Mesenchymal stem cell (in vitro differentiated cells and primary cell): ENCODE data around the gene ARMH1.

Experiments used
- DNase-seq: peaks from one replicate; pipeline ENCODE4 v3.0.0-alpha.2; 2013
- H2AFZ ChIP-seq: one replicate; pipeline ENCODE4 v1.6.1; 2013; ENCODE audit warnings: low read depth, mild to moderate bottlenecking, control low read depth, inconsistent platforms, low read length, moderate library complexity
- H2AK5ac ChIP-seq: 2 replicates; pipeline ENCODE4 v1.6.1; 2013; ENCODE audit warnings: low read length, moderate library complexity, mild to moderate bottlenecking, inconsistent platforms; ENCODE audit not compliant: severe bottlenecking
- H2BK120ac ChIP-seq: one replicate; pipeline ENCODE4 v1.6.1; 2013; ENCODE audit warnings: low read depth, mild to moderate bottlenecking, inconsistent platforms, low read length, moderate library complexity
- H2BK12ac ChIP-seq, 2 experiments: one replicate each; pipeline ENCODE4 v1.6.1; 2013; ENCODE audit warnings: inconsistent platforms in 2 of 2, low read length in 2 of 2, mild to moderate bottlenecking in 2 of 2, moderate library complexity in 2 of 2, control low read depth in 1 of 2
- H2BK15ac ChIP-seq: one replicate; pipeline ENCODE4 v1.6.1; 2013; ENCODE audit warnings: mild to moderate bottlenecking, low read depth, inconsistent platforms; ENCODE audit not compliant: poor library complexity, severe bottlenecking
- H2BK5ac ChIP-seq: 2 replicates; pipeline ENCODE4 v1.6.1; 2013; ENCODE audit warnings: low read depth, mild to moderate bottlenecking, low read length, control low read depth, inconsistent platforms; ENCODE audit not compliant: poor library complexity, severe bottlenecking
- H3K14ac ChIP-seq, 2 experiments: one replicate each; pipeline ENCODE4 v1.6.1; 2013; ENCODE audit warnings: inconsistent platforms in 2 of 2, low read length in 2 of 2, control low read depth in 1 of 2, mild to moderate bottlenecking in 1 of 2, moderate library complexity in 1 of 2
- H3K18ac ChIP-seq, 2 experiments: one replicate each; pipeline ENCODE4 v1.6.1; 2013; ENCODE audit warnings: inconsistent platforms in 2 of 2, low read length in 2 of 2, control low read depth in 1 of 2, low read depth in 1 of 2, mild to moderate bottlenecking in 1 of 2
- H3K23ac ChIP-seq, 2 experiments: one replicate each; pipeline ENCODE4 v1.6.1; 2013; ENCODE audit warnings: inconsistent platforms in 2 of 2, low read length in 2 of 2, mild to moderate bottlenecking in 2 of 2, moderate library complexity in 2 of 2, control low read depth in 1 of 2
- H3K27ac ChIP-seq: 2 replicates; pipeline ENCODE4 v1.5.1; 2013; ENCODE audit warnings: mild to moderate bottlenecking, moderate library complexity, low read length, control low read depth, inconsistent platforms; ENCODE audit not compliant: poor library complexity, severe bottlenecking
- H3K27me3 ChIP-seq, 2 experiments: 2 replicates each; pipeline versions ENCODE4 v1.6.1 to v1.7.0; 2013; ENCODE audit warnings: low read length in 2 of 2, mild to moderate bottlenecking in 2 of 2, moderate library complexity in 2 of 2, control low read depth in 1 of 2, inconsistent platforms in 1 of 2; ENCODE audit not compliant: control insufficient read depth in 1 of 2, insufficient read depth in 1 of 2
- H3K36me3 ChIP-seq, 2 experiments: 2 replicates each; pipeline versions ENCODE4 v1.6.1 to v1.7.0; 2013; ENCODE audit warnings: low read length in 2 of 2, control low read depth in 1 of 2, inconsistent platforms in 1 of 2, low read depth in 1 of 2, mild to moderate bottlenecking in 1 of 2; ENCODE audit not compliant: insufficient read depth in 2 of 2, control insufficient read depth in 1 of 2
- H3K4ac ChIP-seq, 2 experiments: one replicate each; pipeline ENCODE4 v1.6.1; 2013; ENCODE audit warnings: inconsistent platforms in 2 of 2, low read length in 2 of 2, mild to moderate bottlenecking in 2 of 2, moderate library complexity in 2 of 2, control low read depth in 1 of 2, low read depth in 1 of 2
- H3K4me1 ChIP-seq: 2 replicates; pipeline ENCODE4 v1.6.1; 2013; ENCODE audit warnings: low read depth, low read length, control low read depth; ENCODE audit not compliant: control insufficient read depth, insufficient read depth
- H3K4me2 ChIP-seq: 2 replicates; pipeline ENCODE4 v1.6.1; 2013; ENCODE audit warnings: low read length, mild to moderate bottlenecking, inconsistent platforms; ENCODE audit not compliant: poor library complexity, severe bottlenecking
- H3K4me3 ChIP-seq, 2 experiments: 2 replicates each; pipeline versions ENCODE4 v1.5.1 to v1.7.0; 2013; ENCODE audit warnings: low read length in 2 of 2, mild to moderate bottlenecking in 2 of 2, control low read depth in 1 of 2, low read depth in 1 of 2; ENCODE audit not compliant: insufficient read depth in 1 of 2
- H3K79me1 ChIP-seq: replicated peaks from 2 replicates; pipeline ENCODE4 v1.6.1; 2013; ENCODE audit warnings: mild to moderate bottlenecking, control low read depth, low read length, inconsistent platforms; ENCODE audit not compliant: poor library complexity, severe bottlenecking
- H3K9ac ChIP-seq: 2 replicates; pipeline ENCODE4 v1.7.0; 2013; ENCODE audit warnings: mild to moderate bottlenecking, low read length, moderate library complexity
- H3K9me3 ChIP-seq: 2 replicates; pipeline ENCODE4 v1.7.0; 2013; ENCODE audit warnings: mild to moderate bottlenecking, low read length; ENCODE audit not compliant: control insufficient read depth
- H4K8ac ChIP-seq: one replicate; pipeline ENCODE4 v1.6.1; 2013; ENCODE audit warnings: inconsistent platforms, mild to moderate bottlenecking, low read length, moderate library complexity
- H4K91ac ChIP-seq: one replicate; pipeline ENCODE4 v1.6.1; 2013; ENCODE audit warnings: mild to moderate bottlenecking, low read length, inconsistent platforms
- WGBS: methylation state at CpG from one replicate; pipeline ENCODE4 v1.1.7; 2013; ENCODE audit warnings: mixed read lengths; 5-methylcytosine and 5-hydroxymethylcytosine counted together

The ARMH1 gene

DNA sequence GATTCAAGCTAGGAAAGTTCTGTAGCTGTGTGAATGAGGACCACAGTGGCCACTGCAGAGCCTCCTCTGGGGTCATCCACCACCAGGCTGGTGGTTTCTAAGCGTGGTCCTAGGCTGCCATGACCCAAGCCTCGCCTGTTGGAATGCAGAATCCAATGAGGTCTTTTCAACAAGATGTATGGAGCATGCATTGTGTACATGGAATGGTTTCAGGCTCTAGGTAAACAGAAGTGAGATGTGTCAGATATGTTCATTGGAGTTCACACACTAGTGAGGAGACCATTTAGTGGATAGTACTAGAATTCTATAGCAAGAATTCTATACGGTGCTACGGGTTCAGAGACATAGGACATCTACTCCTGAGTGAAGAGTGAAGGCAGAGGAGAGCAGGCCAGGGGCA is 45.8 kb downstream of the ARMH1 start:
- Histone ChIP-seq H4K91ac (no peak overlapping the region), H3K4me3 (no peak overlapping the region), H2BK5ac (no peak overlapping the region), H3K9me3 (no peaks in the 10 kb centered on the region), H2AFZ (no peak overlapping the region), H3K9ac (no peak overlapping the region), H3K4ac (no peak overlapping the region), H3K79me1 (no peaks in the 10 kb centered on the region), H2BK120ac (no peak overlapping the region), H3K18ac (no peak overlapping the region), H3K36me3 (no peaks in the 10 kb centered on the region), H4K8ac (no peak overlapping the region), H3K4me1 (peaks cover 5% of the 10 kb centered on the region), H2BK15ac (no peak overlapping the region), H3K4me2 (no peak overlapping the region), H2AK5ac (no peak overlapping the region), H2BK12ac (no peak overlapping the region), H3K14ac (no peak overlapping the region), H3K23ac (no peak overlapping the region), H3K27ac (no peak overlapping the region), H3K27me3 (no peaks in the 10 kb centered on the region)
- peak; percentile 43 for DNase-seq
- 92% methylated on average over 4 of the region's 4 CpGs for WGBS

GRCh38 chr1:44721485-44722361 is 47.2 kb downstream of the ARMH1 start:
- no peaks in the 10 kb centered on the region for H3K79me1 ChIP-seq
- H2BK5ac ChIP-seq: no peak overlapping the region
- no peaks in the 10 kb centered on the region for H3K27me3 ChIP-seq
- no peak overlapping the region for H2BK15ac ChIP-seq
- no peak overlapping the region for H3K4me3 ChIP-seq
- H3K4me1 ChIP-seq: peaks cover 7% of the 10 kb centered on the region
- H3K23ac ChIP-seq: no peak overlapping the region
- H2BK12ac ChIP-seq: no peak overlapping the region
- peak overlapping the region; percentile 91 for H3K9ac ChIP-seq
- no peak overlapping the region for H2AK5ac ChIP-seq
- no peak overlapping the region for H2AFZ ChIP-seq
- no peak overlapping the region for H2BK120ac ChIP-seq
- H3K18ac ChIP-seq: no peak overlapping the region
- peak overlapping the region; percentile 35 for H4K8ac ChIP-seq
- peak overlapping the region; percentile 45 for H3K27ac ChIP-seq
- peak overlapping the region; percentile 34 for H4K91ac ChIP-seq
- WGBS: 31% methylated on average over 13 of the region's 14 CpGs
- no peaks in the 10 kb centered on the region for H3K9me3 ChIP-seq
- H3K36me3 ChIP-seq: no peaks in the 10 kb centered on the region
- no peak overlapping the region for H3K4ac ChIP-seq
- no peak overlapping the region for H3K14ac ChIP-seq
- no peak overlapping the region for H3K4me2 ChIP-seq
- peak; percentile 98 for DNase-seq

DNA sequence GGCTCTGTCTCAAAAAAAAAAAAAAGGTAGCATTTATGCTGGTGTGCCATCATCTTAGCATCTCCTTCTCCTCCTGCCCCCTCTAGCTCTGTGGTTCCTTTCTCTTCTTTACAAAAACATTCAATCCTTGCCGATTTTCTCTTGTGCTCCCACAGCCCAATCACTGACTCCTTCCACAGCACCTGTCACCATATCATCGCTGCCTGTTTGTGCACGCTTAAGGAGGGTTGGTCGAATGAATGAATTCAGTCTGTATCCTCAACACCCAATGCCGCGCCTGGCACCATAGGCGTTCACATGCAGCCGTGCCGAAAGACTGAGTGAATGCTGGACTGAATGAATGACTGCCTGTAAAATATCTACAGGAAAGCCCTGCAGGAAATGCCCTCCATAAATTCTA is 48.5 kb downstream of the ARMH1 start:
- no peak for DNase-seq
- Histone ChIP-seq H3K4ac (no peak overlapping the region), H2AK5ac (no peak overlapping the region), H4K8ac (no peak overlapping the region), H2BK12ac (no peak overlapping the region), H3K4me3 (no peak overlapping the region), H3K4me1 (peaks cover 6% of the 10 kb centered on the region), H2BK15ac (no peak overlapping the region), H3K79me1 (no peaks in the 10 kb centered on the region), H3K4me2 (no peak overlapping the region), H3K18ac (no peak overlapping the region), H3K36me3 (no peaks in the 10 kb centered on the region), H3K27me3 (no peaks in the 10 kb centered on the region), H2AFZ (no peak overlapping the region), H3K9me3 (no peaks in the 10 kb centered on the region), H3K14ac (no peak overlapping the region), H3K23ac (no peak overlapping the region), H2BK120ac (no peak overlapping the region), H4K91ac (no peak overlapping the region), H3K9ac (no peak overlapping the region), H2BK5ac (no peak overlapping the region), H3K27ac (no peak overlapping the region)
- whole genome bisulfite sequencing: 98% methylated on average over 8 of the region's 9 CpGs

DNA sequence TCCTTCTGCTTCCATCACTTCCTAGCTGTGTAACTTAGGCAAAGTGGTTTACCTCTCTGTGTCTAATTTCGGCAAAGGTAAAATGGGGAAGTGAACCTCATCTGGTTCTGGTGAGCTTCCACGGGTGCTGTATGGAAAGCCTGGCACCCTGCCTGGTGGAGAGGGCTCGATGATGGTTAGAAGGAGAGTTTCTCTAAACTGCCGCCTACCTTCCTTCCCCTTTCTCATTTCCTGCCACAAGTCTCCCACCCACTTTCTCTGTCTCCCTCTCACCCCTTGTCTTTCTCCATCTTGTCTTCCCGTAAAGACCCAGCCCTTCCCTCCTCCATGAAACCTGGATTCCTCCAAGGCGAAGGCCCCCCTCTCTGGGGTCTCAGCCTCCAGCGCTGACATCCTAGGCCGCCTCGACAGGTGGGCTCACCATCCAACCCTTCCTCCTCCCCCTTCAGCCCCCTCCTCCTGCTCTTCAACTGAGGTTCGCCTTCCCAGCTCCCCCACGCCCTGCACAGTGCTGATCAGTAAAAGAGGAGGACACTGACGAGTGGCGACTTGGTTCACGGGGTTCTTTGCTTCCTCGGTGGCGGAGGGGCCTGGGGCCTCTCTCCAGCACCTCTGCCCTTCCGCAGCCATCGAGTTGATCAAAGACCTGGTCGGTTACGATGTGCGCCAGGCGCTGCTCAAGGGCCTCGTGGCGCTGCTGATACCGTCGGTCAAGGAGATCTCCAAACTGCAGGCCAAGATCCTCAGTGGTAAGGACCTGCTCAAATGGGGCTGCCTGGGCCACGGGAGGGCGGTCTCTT is 49.2 kb downstream of the ARMH1 start:
- no peak overlapping the region for H2AK5ac ChIP-seq
- peak overlapping the region; percentile 31 for H4K91ac ChIP-seq
- H2AFZ ChIP-seq: no peak overlapping the region
- no peak overlapping the region for H3K23ac ChIP-seq
- H3K27me3 ChIP-seq: no peaks in the 10 kb centered on the region
- H3K4ac ChIP-seq: no peak overlapping the region
- H3K79me1 ChIP-seq: no peaks in the 10 kb centered on the region
- H2BK120ac ChIP-seq: no peak overlapping the region
- H3K9me3 ChIP-seq: no peaks in the 10 kb centered on the region
- H3K36me3 ChIP-seq: no peaks in the 10 kb centered on the region
- H2BK12ac ChIP-seq: no peak overlapping the region
- H3K27ac ChIP-seq: no peak overlapping the region
- no peak for DNase-seq
- no peak overlapping the region for H3K14ac ChIP-seq
- no peak overlapping the region for H2BK15ac ChIP-seq
- no peak overlapping the region for H3K18ac ChIP-seq
- H4K8ac ChIP-seq: no peak overlapping the region
- no peak overlapping the region for H3K4me3 ChIP-seq
- WGBS: 97% methylated on average over 28 of the region's 28 CpGs
- H3K4me1 ChIP-seq: peaks cover 6% of the 10 kb centered on the region
- no peak overlapping the region for H3K4me2 ChIP-seq
- H2BK5ac ChIP-seq: no peak overlapping the region
- H3K9ac ChIP-seq: no peak overlapping the region
